Breast epithelium (tissue), 4 donors: Measurements from ENCODE around the gene AFG1L. TPM values are rescaled to one million over a fixed set of nuclear protein-coding genes. Genes with fewer than 3 reads are reported as not detected.
"Not testable (repeated sequence)": the region's sequence is repeated elsewhere in the genome, so short reads cannot be mapped to it uniquely, and the experiment has no call there.

Experiments
- DNase-seq, 2 donors: peaks; one replicate each; pipeline ENCODE4 v3.0.0-alpha.2; 2019; ENCODE audit warnings: low spot score in 2 of 2
- H3K27ac ChIP-seq, 2 donors: fragments of 200-600 bp; sonication (generic) in 1 of 2; one replicate each; pipeline ENCODE4 v1.5.1; 2016 to 2019; ENCODE audit warnings: mild to moderate bottlenecking in 1 of 2
- H3K27me3 ChIP-seq, 2 donors: fragments of 200-600 bp; sonication (generic) in 1 of 2; one replicate each; pipeline versions ENCODE4 v1.5.1 to v1.6.0; 2017 to 2019; ENCODE audit warnings: control low read depth in 1 of 2, mild to moderate bottlenecking in 1 of 2
- H3K36me3 ChIP-seq: fragments of 200-600 bp; one replicate; pipeline ENCODE4 v1.5.1; 2019
- H3K4me1 ChIP-seq, 2 donors: fragments of 200-600 bp; sonication (generic); one replicate each; pipeline ENCODE4 v1.5.1; 2016 to 2019; ENCODE audit warnings: control low read depth in 1 of 2
- H3K4me3 ChIP-seq, 3 donors: fragments of 200-600 bp; sonication (generic); 1 replicate in 2 of 3; 2 replicates in 1 of 3; pipeline ENCODE4 v1.5.1; 2016 to 2019; ENCODE audit warnings: mild to moderate bottlenecking in 3 of 3, moderate library complexity in 2 of 3
- H3K9me3 ChIP-seq, 2 donors: fragments of 200-600 bp; sonication (generic) in 1 of 2; one replicate each; pipeline ENCODE4 v1.5.1; 2016 to 2019; ENCODE audit warnings: control low read depth in 1 of 2
- CTCF ChIP-seq, 3 donors: fragments of 450-650 bp; IDR thresholded peaks; one replicate each; pipeline ENCODE4 v1.5.1; 2016 to 2017; ENCODE audit warnings: antibody characterized with exemption in 3 of 3, mild to moderate bottlenecking in 3 of 3, moderate library complexity in 3 of 3
- POLR2A ChIP-seq: fragments of 450-650 bp; IDR thresholded peaks from one replicate; pipeline ENCODE4 v1.6.1; 2016; ENCODE audit warnings: antibody characterized with exemption, mild to moderate bottlenecking, moderate library complexity
- POLR2AphosphoS5 ChIP-seq, 3 donors: sonication (generic); formaldehyde crosslinking; IDR thresholded peaks; one replicate each; pipeline ENCODE4 v1.6.1; 2017; ENCODE audit warnings: antibody characterized with exemption in 3 of 3
- intact Hi-C: fragments of 100-400 bp; cut with DNase I; formaldehyde crosslinking; loops from one replicate; pipeline ENCODE4 v1.15.1; 2023; ENCODE audit warnings: low total_unique reads
- total RNA-seq, 3 donors: library from RNA; depleted of rRNA; stranded (reverse); fragments of >200 nt; gene quantifications; one replicate each; pipeline ENCODE4 v1.1.0, GENCODE V29; 2016

Gene AFG1L
- total RNA-seq, 3 donors from 2014 or later = 2.3 to 5.6 (median 4.0) TPM

GRCh38 chr6:108260809-108261569 is 33.9 kb upstream of the AFG1L start, which contains the start of gene SNX3:
SNX3 (minus strand) TSS chr6:108261040; CDS start chr6:108260921, 119 bp downstream.
- H3K4me3 ChIP-seq = peak within 1 kb of the TSS; percentile 96 to 100 (median 97)
- H3K27ac ChIP-seq = peak within 1 kb of the TSS; percentile 98 to 100
- H3K27me3 ChIP-seq = no peaks in the 10 kb centered on the region
- intact Hi-C loops = no loop called here
- DNase-seq = peak; percentile 86 to 93
- no peaks in the 10 kb centered on the region for H3K36me3 ChIP-seq
- TF ChIP-seq POLR2AphosphoS5 (IDR thresholded peaks at IDR 0.05) = peak; percentile 61 to 89 (median 78)
- TF ChIP-seq CTCF (IDR thresholded peaks at IDR 0.05) = no peak
- peak; percentile 52 for TF ChIP-seq POLR2A
- H3K9me3 ChIP-seq = no peaks in the 10 kb centered on the region
- H3K4me1 ChIP-seq = peaks cover 0 to 3% of the 10 kb centered on the region in 2 donors

DNA sequence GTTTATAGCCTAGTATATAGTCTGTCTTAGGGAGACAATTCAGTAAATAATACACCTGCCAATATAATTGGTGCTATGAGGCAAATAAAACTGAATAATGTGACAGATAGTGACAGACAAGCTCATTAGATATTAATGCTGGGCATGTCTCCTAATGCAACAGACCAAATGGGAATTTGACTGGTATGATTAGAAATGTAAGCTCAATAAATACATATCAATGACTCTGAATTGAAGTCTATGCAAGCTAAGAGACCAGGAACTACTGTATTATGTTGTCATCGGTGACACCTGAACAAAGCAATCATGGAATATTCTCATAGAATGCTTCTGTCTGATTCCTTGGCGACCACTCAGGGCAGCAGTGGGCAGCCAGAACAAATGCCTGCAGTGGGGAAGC is 31.5 kb upstream of the AFG1L start:
- intact Hi-C loops = no loop called here
- H3K4me1 ChIP-seq = peaks cover 0 to 3% of the 10 kb centered on the region in 2 donors

GRCh38 chr6:108268845-108269244 is 26.0 kb upstream of the AFG1L start:
- H3K27ac ChIP-seq = no peak overlapping the region
- DNase-seq = no peak
- H3K4me3 ChIP-seq = no peak overlapping the region
- intact Hi-C loops = no loop called here
- H3K4me1 ChIP-seq = no peaks in the 10 kb centered on the region
- H3K36me3 ChIP-seq = no peaks in the 10 kb centered on the region
- no peaks in the 10 kb centered on the region for H3K27me3 ChIP-seq
- H3K9me3 ChIP-seq = no peaks in the 10 kb centered on the region
- TF ChIP-seq POLR2AphosphoS5 (IDR thresholded peaks at IDR 0.05) (no peak), POLR2A (no peak)

More for the DNA sequence above, 31.5 kb upstream of the AFG1L start:
- Histone ChIP-seq H3K4me3 (no peak overlapping the region), H3K9me3 (no peaks in the 10 kb centered on the region), H3K36me3 (no peaks in the 10 kb centered on the region), H3K27me3 (no peaks in the 10 kb centered on the region), H3K27ac (no peak overlapping the region)
- no peak for DNase-seq
- no peak for TF ChIP-seq POLR2AphosphoS5 (IDR thresholded peaks at IDR 0.05)
- TF ChIP-seq CTCF (IDR thresholded peaks at IDR 0.05) = no peak

DNA sequence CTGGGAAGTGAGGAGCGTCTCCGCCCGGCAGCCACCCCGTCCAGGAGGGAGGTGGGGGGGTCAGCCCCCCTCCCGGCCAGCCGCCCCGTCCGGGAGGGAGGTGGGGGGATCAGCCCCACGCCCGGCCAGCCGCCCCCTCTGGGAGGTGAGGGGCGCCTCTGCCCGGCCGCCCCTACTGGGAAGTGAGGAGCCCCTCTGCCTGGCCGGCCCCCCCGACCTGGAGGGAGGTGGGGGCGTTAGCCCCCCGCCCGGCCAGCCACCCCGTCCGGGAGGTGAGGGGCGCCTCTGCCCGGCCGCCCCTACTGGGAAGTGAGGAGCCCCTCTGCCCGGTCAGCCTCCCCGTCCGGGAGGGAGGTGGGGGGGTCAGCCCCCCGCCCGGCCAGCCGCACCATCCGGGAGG is 24.9 kb upstream of the AFG1L start:
- H3K9me3 ChIP-seq, intact Hi-C loops, H3K4me1 ChIP-seq, H3K4me3 ChIP-seq, H3K36me3 ChIP-seq, H3K27me3 ChIP-seq, DNase-seq, H3K27ac ChIP-seq: not testable (repeated sequence)

DNA sequence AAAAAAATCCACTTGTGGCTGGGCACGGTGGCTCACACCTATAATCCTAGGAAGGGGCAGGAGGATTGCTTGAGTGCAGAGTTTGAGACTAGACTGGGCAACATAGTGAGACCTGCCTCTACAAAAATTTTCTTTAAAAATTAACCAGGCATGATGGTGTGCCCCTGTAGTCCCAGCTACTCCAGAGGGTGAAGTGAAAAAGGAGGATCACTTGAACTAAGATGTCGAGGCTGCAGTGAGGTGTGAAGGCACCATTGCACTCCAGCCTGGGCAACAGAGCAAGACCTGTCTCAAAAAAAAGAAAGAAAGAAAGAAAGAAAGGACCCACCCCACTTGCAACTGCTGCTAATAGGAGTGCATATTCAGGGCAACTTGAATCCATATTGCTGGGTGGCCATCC is 20.3 kb upstream of the AFG1L start:
- no peaks in the 10 kb centered on the region for H3K27me3 ChIP-seq
- DNase-seq = no peak
- H3K27ac ChIP-seq = no peak overlapping the region
- intact Hi-C loops = no loop called here
- no peaks in the 10 kb centered on the region for H3K4me1 ChIP-seq
- no peak overlapping the region for H3K4me3 ChIP-seq
- TF ChIP-seq POLR2AphosphoS5 (IDR thresholded peaks at IDR 0.05) = no peak
- no peak for TF ChIP-seq POLR2A
- no peak for TF ChIP-seq CTCF (IDR thresholded peaks at IDR 0.05)
- H3K9me3 ChIP-seq = no peaks in the 10 kb centered on the region
- H3K36me3 ChIP-seq = no peaks in the 10 kb centered on the region

- TF ChIP-seq POLR2AphosphoS5 (IDR thresholded peaks at IDR 0.05) = no peak
- no peak for TF ChIP-seq POLR2A
- TF ChIP-seq CTCF (IDR thresholded peaks at IDR 0.05) = no peak
- H3K27ac ChIP-seq = no peak overlapping the region
- no peaks in the 10 kb centered on the region for H3K4me1 ChIP-seq
- H3K4me3 ChIP-seq = no peak overlapping the region
- no peak for DNase-seq
- intact Hi-C loops = no loop called here
- H3K27me3 ChIP-seq = no peaks in the 10 kb centered on the region
- H3K9me3 ChIP-seq = no peaks in the 10 kb centered on the region
- H3K36me3 ChIP-seq = no peaks in the 10 kb centered on the region
Observed at GRCh38 chr6:108275976-108276375, 18.9 kb upstream of the AFG1L start.
